HepG2 (cell line): ENCODE measurements around the gene PACS2. TPM values are rescaled to one million over a fixed set of nuclear protein-coding genes. Genes with fewer than 3 reads are reported as not detected.
A peak's percentile ranks its signal among the peaks of the same experiment; 100 is the strongest.

Source experiments
- BRD4 ChIP-seq: sonication (generic); formaldehyde crosslinking; IDR thresholded peaks from 2 replicates; pipeline ENCODE4 v1.4.0; 2020; ENCODE audit warnings: missing genetic modification reagents
- CHD4 ChIP-seq: fragments of 200-600 bp; sonication (generic); IDR thresholded peaks from 2 replicates; pipeline ENCODE4 v1.7.0; 2017; ENCODE audit warnings: mild to moderate bottlenecking, low read length, borderline replicate concordance
- DMAP1 ChIP-seq: IDR thresholded peaks from 2 replicates; pipeline ENCODE4 v1.6.1; 2016
- EED ChIP-seq: sonication (generic); formaldehyde crosslinking; IDR thresholded peaks from 2 replicates; pipeline ENCODE4 v1.5.0; 2020; ENCODE audit warnings: mild to moderate bottlenecking, missing genetic modification reagents
- GABPB1 ChIP-seq: IDR thresholded peaks from 2 replicates; pipeline ENCODE4 v1.6.1; 2016; ENCODE audit warnings: mild to moderate bottlenecking, missing genetic modification reagents, moderate library complexity, missing compliant biosample characterization
- HDAC1 ChIP-seq: sonication (generic); formaldehyde crosslinking; IDR thresholded peaks from 2 replicates; pipeline ENCODE4 v1.5.1; 2020; ENCODE audit warnings: mild to moderate bottlenecking, missing genetic modification reagents
- HNRNPK ChIP-seq: fragments of 200-400 bp; formaldehyde crosslinking; IDR thresholded peaks from 2 replicates; pipeline ENCODE4 v1.6.1; 2018; ENCODE audit warnings: low read length, low read depth, moderate library complexity, mild to moderate bottlenecking; ENCODE audit not compliant: poor library complexity, severe bottlenecking
- HOXA5 ChIP-seq: sonication (generic); formaldehyde crosslinking; IDR thresholded peaks from 2 replicates; pipeline ENCODE4 v1.4.0; 2020; ENCODE audit warnings: missing genetic modification reagents
- KAT8 ChIP-seq: IDR thresholded peaks from 2 replicates; pipeline ENCODE4 v1.6.1; 2016; ENCODE audit warnings: missing genetic modification reagents, missing compliant biosample characterization
- MAZ ChIP-seq, 2 experiments: sonication (generic) in 1 of 2; formaldehyde crosslinking in 1 of 2; IDR thresholded peaks; 2 replicates each; pipeline versions ENCODE4 v1.5.0 to v1.6.1; 2012 to 2020; ENCODE audit warnings: low read depth in 2 of 2, mild to moderate bottlenecking in 2 of 2, borderline replicate concordance in 1 of 2, improper control_type of control experiment in 1 of 2, low read length in 1 of 2, missing genetic modification reagents in 1 of 2, moderate library complexity in 1 of 2
- MIXL1 ChIP-seq: IDR thresholded peaks from 2 replicates; pipeline ENCODE4 v1.6.1; 2016
- NFYB ChIP-seq: sonication (generic); formaldehyde crosslinking; IDR thresholded peaks from 2 replicates; pipeline ENCODE4 v1.4.0; 2020; ENCODE audit warnings: missing genetic modification reagents
- POLR2G ChIP-seq: fragments of 200-400 bp; formaldehyde crosslinking; IDR thresholded peaks from 2 replicates; pipeline ENCODE4 v1.6.1; 2018; ENCODE audit warnings: mild to moderate bottlenecking, low read depth, low read length, moderate library complexity
- RXRB ChIP-seq: IDR thresholded peaks from 2 replicates; pipeline ENCODE4 v1.6.1; 2016; ENCODE audit warnings: borderline replicate concordance, missing genetic modification reagents, missing compliant biosample characterization
- SALL1 ChIP-seq: sonication (generic); formaldehyde crosslinking; IDR thresholded peaks from 2 replicates; pipeline ENCODE4 v1.8.0; 2022; ENCODE audit warnings: mild to moderate bottlenecking, missing genetic modification reagents
- SKI ChIP-seq: fragments of 450-650 bp; IDR thresholded peaks from one replicate; pipeline ENCODE4 v1.6.1; 2018; ENCODE audit warnings: mild to moderate bottlenecking; ENCODE audit not compliant: partially characterized antibody
- SP1 ChIP-seq, 2 experiments: fragments of 450-650 bp in 1 of 2; sonication (generic) in 1 of 2; formaldehyde crosslinking in 1 of 2; IDR thresholded peaks; 2 replicates each; pipeline versions ENCODE4 v1.4.0 to v1.6.1; 2016 to 2020; ENCODE audit warnings: missing genetic modification reagents in 1 of 2
- STAG1 ChIP-seq: sonication (generic); formaldehyde crosslinking; IDR thresholded peaks from 2 replicates; pipeline ENCODE4 v1.4.0; 2020; ENCODE audit warnings: missing genetic modification reagents
- TBL1XR1 ChIP-seq: fragments of 150-350 bp; IDR thresholded peaks from 2 replicates; pipeline ENCODE4 v1.6.1; 2014; ENCODE audit warnings: borderline replicate concordance, low read length; ENCODE audit not compliant: partially characterized antibody
- TCF12 ChIP-seq, 2 experiments: fragments of 450-650 bp in 1 of 2; sonication (generic) in 1 of 2; formaldehyde crosslinking in 1 of 2; IDR thresholded peaks; 2 replicates each; pipeline versions ENCODE4 v1.6.1 to v1.8.0; 2017 to 2022; ENCODE audit warnings: antibody characterized with exemption in 1 of 2, mild to moderate bottlenecking in 1 of 2, missing genetic modification reagents in 1 of 2, moderate library complexity in 1 of 2
- ZBTB20 ChIP-seq: sonication (generic); formaldehyde crosslinking; IDR thresholded peaks from 2 replicates; pipeline ENCODE4 v1.8.1; 2023; ENCODE audit warnings: missing genetic modification reagents, low read depth, mild to moderate bottlenecking, borderline replicate concordance
- ZBTB7B ChIP-seq: sonication (generic); formaldehyde crosslinking; IDR thresholded peaks from 2 replicates; pipeline ENCODE4 v1.4.0; 2020; ENCODE audit warnings: missing genetic modification reagents
- ZEB1 ChIP-seq: IDR thresholded peaks from 2 replicates; pipeline ENCODE4 v1.6.1; 2012; ENCODE audit warnings: mild to moderate bottlenecking, low read depth, inconsistent platforms; ENCODE audit not compliant: insufficient replicate concordance
- ZNF138 ChIP-seq: sonication (generic); formaldehyde crosslinking; IDR thresholded peaks from 2 replicates; pipeline ENCODE4 v1.5.0; 2020; ENCODE audit warnings: mild to moderate bottlenecking, low read depth, missing genetic modification reagents
- ZNF274 ChIP-seq: sonication (generic); formaldehyde crosslinking; IDR thresholded peaks from 2 replicates; pipeline ENCODE4 v1.5.1; 2020; ENCODE audit warnings: mild to moderate bottlenecking, missing genetic modification reagents
- ZNF430 ChIP-seq: sonication (generic); formaldehyde crosslinking; IDR thresholded peaks from 2 replicates; pipeline ENCODE4 v1.9.0; 2021; ENCODE audit warnings: mild to moderate bottlenecking, missing genetic modification reagents
- ZNF441 ChIP-seq: sonication (generic); formaldehyde crosslinking; IDR thresholded peaks from 2 replicates; pipeline ENCODE4 v1.7.0; 2021; ENCODE audit warnings: missing genetic modification reagents, borderline replicate concordance
- ZNF547 ChIP-seq: sonication (generic); formaldehyde crosslinking; IDR thresholded peaks from 2 replicates; pipeline ENCODE4 v1.5.1; 2020; ENCODE audit warnings: mild to moderate bottlenecking, missing genetic modification reagents
- ZSCAN31 ChIP-seq: sonication (generic); formaldehyde crosslinking; IDR thresholded peaks from 2 replicates; pipeline ENCODE4 v1.5.0; 2020; ENCODE audit warnings: low read depth, mild to moderate bottlenecking, missing genetic modification reagents
- polyA plus RNA-seq, 8 experiments: library from polyadenylated mRNA; depleted of rRNA in 3 of 8; stranded (reverse) in 7 of 8; unstranded in 1 of 8; fragments of >200 nt; fragmentation: Illumina TruSeq in 4 of 8; extraction: Trizol in 4 of 8; gene quantifications; 2 replicates each; pipeline versions ENCODE4 v1.2.1 to v1.2.3, GENCODE V29; 2011 to 2016; ENCODE audit warnings: low read depth in 4 of 8, missing spikeins in 1 of 8, mixed read lengths in 1 of 8; ENCODE audit not compliant: insufficient read depth in 1 of 8
- total RNA-seq, 5 experiments: library from RNA; depleted of rRNA; stranded (reverse); fragments of >200 nt; fragmentation: Illumina TruSeq; extraction: Trizol; gene quantifications; 2 replicates each; pipeline ENCODE4 v1.2.3, GENCODE V29; 2016; ENCODE audit warnings: low read depth in 1 of 5

Gene PACS2
- total and polyA plus RNA-seq, 2 of the 13 experiments (the other 11 are each of a cell fraction or from before 2014, with no cell fraction given): 23.6 to 27.6 TPM

GRCh38 chr14:105301103-105301914 is 13.2 kb upstream of the PACS2 start (continued):
- TF ChIP-seq SKI (peak; percentile 11), ZNF441 (CRISPR knock-in tag) (peak; percentile 54; the same call in 1 of the 2 replicates), CHD4 (no peak), GABPB1 (CRISPR knock-in tag) (peak; percentile 60), HOXA5 (CRISPR knock-in tag) (0 out of 2 replicates have a peak, but pooled peaks have one; percentile 56), ZNF547 (CRISPR knock-in tag) (peak; percentile 37; the same call in 1 of the 2 replicates), RXRB (0 out of 2 replicates have a peak, but pooled peaks have one; percentile 7), ZNF138 (CRISPR knock-in tag) (0 out of 2 replicates have a peak, but pooled peaks have one; percentile 49), MIXL1 (CRISPR knock-in tag) (no peak), SP1 (IDR thresholded peaks at IDR 0.05) (no peak), SP1 (CRISPR knock-in tag; IDR thresholded peaks at IDR 0.05) (peak; percentile 76; the same call in 1 of the 2 replicates), BRD4 (CRISPR knock-in tag) (0 out of 2 replicates have a peak, but pooled peaks have one; percentile 52), KAT8 (CRISPR knock-in tag) (0 out of 2 replicates have a peak, but pooled peaks have one; percentile 27), ZBTB20 (peak; percentile 60; the same call in 1 of the 2 replicates), TCF12 (IDR thresholded peaks at IDR 0.05) (no peak), TCF12 (CRISPR knock-in tag; IDR thresholded peaks at IDR 0.05) (no peak), ZEB1 (peak; percentile 31), MAZ (IDR thresholded peaks at IDR 0.05; ENCODE audit: borderline replicate concordance, low read depth, low read length) (0 out of 2 replicates have a peak, but pooled peaks have one; percentile 25), MAZ (CRISPR knock-in tag; IDR thresholded peaks at IDR 0.05; ENCODE audit: low read depth) (peak; percentile 22; the same call in 1 of the 2 replicates), POLR2G (peak; percentile 74), ZSCAN31 (CRISPR knock-in tag) (0 out of 2 replicates have a peak, but pooled peaks have one; percentile 31), ZNF274 (0 out of 2 replicates have a peak, but pooled peaks have one; percentile 5), STAG1 (no peak), DMAP1 (CRISPR knock-in tag) (peak; percentile 61; the same call in 1 of the 2 replicates), SALL1 (CRISPR knock-in tag) (peak; percentile 62), HNRNPK (peak; percentile 37), HDAC1 (CRISPR knock-in tag) (peak; percentile 37; the same call in 1 of the 2 replicates), EED (CRISPR knock-in tag) (peak; percentile 56; the same call in 1 of the 2 replicates), ZBTB7B (CRISPR knock-in tag) (peak; percentile 51; the same call in 1 of the 2 replicates), NFYB (CRISPR knock-in tag) (peak; percentile 38), TBL1XR1 (peak; percentile 6), ZNF430 (peak; percentile 51; the same call in 1 of the 2 replicates)
